Ishikawa (cell line): Measurements from ENCODE around the gene ADGRG1.

Source experiments
- EGR1 ChIP-seq: IDR thresholded peaks from 2 replicates; pipeline ENCODE4 v1.6.1; 2012
- TF ChIP-seq, protein P1 (sequence below): IDR thresholded peaks from 2 replicates; pipeline ENCODE4 v1.6.1; 2012; ENCODE audit warnings: low read depth, mild to moderate bottlenecking

DNA sequence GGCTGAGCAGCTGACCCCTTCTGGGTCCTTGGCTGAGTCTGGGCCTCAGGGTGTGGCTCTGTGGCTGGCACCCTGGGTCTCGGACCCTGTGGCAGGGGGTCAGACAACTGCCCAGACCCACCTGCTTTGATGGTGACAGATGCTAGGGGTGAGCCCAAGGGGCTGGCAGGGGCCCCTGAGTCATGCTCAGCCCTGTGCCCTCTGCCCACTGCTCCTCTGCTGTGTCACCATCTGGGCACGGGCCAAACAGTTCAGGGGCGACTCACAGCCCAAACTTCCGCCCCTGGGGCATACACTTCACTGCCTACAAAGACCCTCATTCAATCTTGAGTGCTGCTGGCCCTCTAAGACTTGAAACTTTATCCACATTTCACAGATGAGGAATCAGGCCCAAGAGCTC, 5.7 kb downstream of the ADGRG1 start:
- TF ChIP-seq, protein P1, sequence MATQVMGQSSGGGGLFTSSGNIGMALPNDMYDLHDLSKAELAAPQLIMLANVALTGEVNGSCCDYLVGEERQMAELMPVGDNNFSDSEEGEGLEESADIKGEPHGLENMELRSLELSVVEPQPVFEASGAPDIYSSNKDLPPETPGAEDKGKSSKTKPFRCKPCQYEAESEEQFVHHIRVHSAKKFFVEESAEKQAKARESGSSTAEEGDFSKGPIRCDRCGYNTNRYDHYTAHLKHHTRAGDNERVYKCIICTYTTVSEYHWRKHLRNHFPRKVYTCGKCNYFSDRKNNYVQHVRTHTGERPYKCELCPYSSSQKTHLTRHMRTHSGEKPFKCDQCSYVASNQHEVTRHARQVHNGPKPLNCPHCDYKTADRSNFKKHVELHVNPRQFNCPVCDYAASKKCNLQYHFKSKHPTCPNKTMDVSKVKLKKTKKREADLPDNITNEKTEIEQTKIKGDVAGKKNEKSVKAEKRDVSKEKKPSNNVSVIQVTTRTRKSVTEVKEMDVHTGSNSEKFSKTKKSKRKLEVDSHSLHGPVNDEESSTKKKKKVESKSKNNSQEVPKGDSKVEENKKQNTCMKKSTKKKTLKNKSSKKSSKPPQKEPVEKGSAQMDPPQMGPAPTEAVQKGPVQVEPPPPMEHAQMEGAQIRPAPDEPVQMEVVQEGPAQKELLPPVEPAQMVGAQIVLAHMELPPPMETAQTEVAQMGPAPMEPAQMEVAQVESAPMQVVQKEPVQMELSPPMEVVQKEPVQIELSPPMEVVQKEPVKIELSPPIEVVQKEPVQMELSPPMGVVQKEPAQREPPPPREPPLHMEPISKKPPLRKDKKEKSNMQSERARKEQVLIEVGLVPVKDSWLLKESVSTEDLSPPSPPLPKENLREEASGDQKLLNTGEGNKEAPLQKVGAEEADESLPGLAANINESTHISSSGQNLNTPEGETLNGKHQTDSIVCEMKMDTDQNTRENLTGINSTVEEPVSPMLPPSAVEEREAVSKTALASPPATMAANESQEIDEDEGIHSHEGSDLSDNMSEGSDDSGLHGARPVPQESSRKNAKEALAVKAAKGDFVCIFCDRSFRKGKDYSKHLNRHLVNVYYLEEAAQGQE: no peak
- TF ChIP-seq EGR1: no peak
